Suprapubic skin (tissue), 4 donors: ENCODE results near the gene GSK3A. TPM values are rescaled to one million over a fixed set of nuclear protein-coding genes. Genes with fewer than 3 reads are reported as not detected.

ENCODE experiments used
- DNase-seq, 2 donors: peaks; one replicate each; pipeline ENCODE4 v3.0.0-alpha.2; 2019; ENCODE audit warnings: low spot score in 2 of 2
- H3K27ac ChIP-seq: fragments of 200-600 bp; sonication (generic); one replicate; pipeline ENCODE4 v1.5.1; 2019
- H3K27me3 ChIP-seq: fragments of 200-600 bp; sonication (generic); one replicate; pipeline ENCODE4 v1.5.1; 2019
- H3K36me3 ChIP-seq: fragments of 200-600 bp; sonication (generic); one replicate; pipeline ENCODE4 v1.5.1; 2019
- H3K4me1 ChIP-seq: fragments of 200-600 bp; sonication (generic); one replicate; pipeline ENCODE4 v1.5.1; 2019
- H3K4me3 ChIP-seq: fragments of 200-600 bp; sonication (generic); one replicate; pipeline ENCODE4 v1.5.1; 2019; ENCODE audit warnings: mild to moderate bottlenecking
- H3K9me3 ChIP-seq: fragments of 200-600 bp; sonication (generic); one replicate; pipeline ENCODE4 v1.5.1; 2019
- CTCF ChIP-seq, 2 donors: fragments of 200-600 bp in 1 of 2; fragments of 450-650 bp in 1 of 2; sonication (generic) in 1 of 2; IDR thresholded peaks; one replicate each; pipeline ENCODE4 v1.5.1; 2016 to 2019; ENCODE audit warnings: antibody characterized with exemption in 2 of 2, mild to moderate bottlenecking in 1 of 2, moderate library complexity in 1 of 2
- EP300 ChIP-seq: sonication (generic); formaldehyde crosslinking; IDR thresholded peaks from one replicate; pipeline ENCODE4 v1.6.1; 2017; ENCODE audit warnings: antibody characterized with exemption
- POLR2A ChIP-seq, 2 donors: fragments of 450-650 bp; IDR thresholded peaks; one replicate each; pipeline ENCODE4 v1.6.1; 2017; ENCODE audit warnings: antibody characterized with exemption in 2 of 2, mild to moderate bottlenecking in 2 of 2, moderate library complexity in 2 of 2
- POLR2AphosphoS5 ChIP-seq, 3 donors: sonication (generic); formaldehyde crosslinking; IDR thresholded peaks; one replicate each; pipeline ENCODE4 v1.6.1; 2017; ENCODE audit warnings: antibody characterized with exemption in 3 of 3
- WGBS: methylation state at CpG from one replicate; pipeline ENCODE4 v1.1.5; 2018; 5-methylcytosine and 5-hydroxymethylcytosine counted together
- total RNA-seq, 4 donors: library from RNA; depleted of rRNA; stranded (reverse); fragments of >200 nt; gene quantifications; one replicate each; pipeline ENCODE4 v1.1.0, GENCODE V29; 2016

Gene GSK3A
- total RNA-seq, 4 donors from 2014 or later = 24.0 to 37.3 (median 28.3) TPM

- DNase-seq = no peak
- Histone ChIP-seq H3K4me1 (peaks cover 84% of the 10 kb centered on the region), H3K9me3 (no peaks in the 10 kb centered on the region), H3K4me3 (peak overlapping the region; percentile 85), H3K27ac (peak overlapping the region; percentile 97), H3K27me3 (no peaks in the 10 kb centered on the region), H3K36me3 (peaks cover 16% of the 10 kb centered on the region)
- whole genome bisulfite sequencing = 56% methylated on average over 3 of the region's 4 CpGs
- no peak for TF ChIP-seq POLR2A (IDR thresholded peaks at IDR 0.05)
- TF ChIP-seq POLR2AphosphoS5 (IDR thresholded peaks at IDR 0.05) = no peak
- TF ChIP-seq EP300 = no peak
- no peak for TF ChIP-seq CTCF (IDR thresholded peaks at IDR 0.05)
These were observed 9.4 kb upstream of the GSK3A start for GRCh38 chr19:42251572-42252358.

- Histone ChIP-seq H3K4me1 (peaks cover 84% of the 10 kb centered on the region), H3K27me3 (no peaks in the 10 kb centered on the region), H3K36me3 (peaks cover 16% of the 10 kb centered on the region), H3K27ac (peak overlapping the region; percentile 97), H3K9me3 (no peaks in the 10 kb centered on the region), H3K4me3 (peak overlapping the region; percentile 85)
- TF ChIP-seq POLR2AphosphoS5 (IDR thresholded peaks at IDR 0.05) = no peak
- no peak for TF ChIP-seq POLR2A (IDR thresholded peaks at IDR 0.05)
- TF ChIP-seq CTCF (IDR thresholded peaks at IDR 0.05) = no peak
- no peak for TF ChIP-seq EP300
- DNase-seq = peak in 1 of 2 donors; percentile 64
- 17% methylated on average over 18 of the region's 19 CpGs for WGBS
These were observed 8.5 kb upstream of the GSK3A start for GRCh38 chr19:42250666-42251531.

- H3K27me3 ChIP-seq = no peaks in the 10 kb centered on the region
- H3K4me3 ChIP-seq = peak overlapping the region; percentile 85
- H3K9me3 ChIP-seq = no peaks in the 10 kb centered on the region
- peaks cover 84% of the 10 kb centered on the region for H3K4me1 ChIP-seq
- peaks cover 16% of the 10 kb centered on the region for H3K36me3 ChIP-seq
- WGBS = 52% methylated on average over 5 of the region's 15 CpGs
- H3K27ac ChIP-seq = peak overlapping the region; percentile 97
- no peak for TF ChIP-seq CTCF (IDR thresholded peaks at IDR 0.05)
- TF ChIP-seq POLR2A (IDR thresholded peaks at IDR 0.05) = no peak
- TF ChIP-seq EP300 = no peak
- TF ChIP-seq POLR2AphosphoS5 (IDR thresholded peaks at IDR 0.05) = no peak
- DNase-seq = peak in 1 of 2 donors; percentile 77
These were observed 7.8 kb upstream of the GSK3A start for GRCh38 chr19:42250183-42250665.

- Histone ChIP-seq H3K36me3 (peaks cover 16% of the 10 kb centered on the region), H3K4me3 (no peak overlapping the region), H3K4me1 (peaks cover 87% of the 10 kb centered on the region), H3K27ac (peak overlapping the region; percentile 97), H3K27me3 (no peaks in the 10 kb centered on the region), H3K9me3 (no peaks in the 10 kb centered on the region)
- DNase-seq = no peak
- 80% methylated on average over 6 of the region's 6 CpGs for WGBS
- TF ChIP-seq POLR2A (IDR thresholded peaks at IDR 0.05) = no peak
- TF ChIP-seq POLR2AphosphoS5 (IDR thresholded peaks at IDR 0.05) = no peak
- no peak for TF ChIP-seq EP300
- TF ChIP-seq CTCF (IDR thresholded peaks at IDR 0.05) = no peak
These were observed 7.4 kb upstream of the GSK3A start for GRCh38 chr19:42249769-42250168.
